SK-N-MC (cell line): ENCODE data around the gene PCP4L1.

ENCODE experiments used
- DNase-seq: peaks from one replicate; pipeline ENCODE4 v3.0.0-alpha.2; 2011; ENCODE audit warnings: low read depth, low spot score
- H3K27ac ChIP-seq: fragments of 200-600 bp; sonication (generic); 2 replicates; pipeline ENCODE4 v1.5.1; 2016; ENCODE audit warnings: mixed run types
- H3K36me3 ChIP-seq: fragments of 200-600 bp; sonication (generic); 2 replicates; pipeline ENCODE4 v1.6.1; 2017; ENCODE audit warnings: antibody characterized with exemption, low read length, mixed read lengths; ENCODE audit not compliant: insufficient read depth
- H3K4me3 ChIP-seq: fragments of 200-600 bp; sonication (generic); 2 replicates; pipeline ENCODE4 v1.5.1; 2016
- H3K9ac ChIP-seq: fragments of 200-600 bp; sonication (generic); 2 replicates; pipeline ENCODE4 v1.8.0; 2017; ENCODE audit warnings: mixed run types, mixed read lengths; ENCODE audit not compliant: insufficient read length
- H3K9me3 ChIP-seq: fragments of 200-600 bp; sonication (generic); 2 replicates; pipeline ENCODE4 v1.6.1; 2017; ENCODE audit warnings: low read depth, mild to moderate bottlenecking, antibody characterized with exemption, low read length, moderate library complexity, mixed read lengths
- EZH2 ChIP-seq: fragments of 200-600 bp; sonication (generic); IDR thresholded peaks from one replicate; pipeline ENCODE4 v1.6.1; 2017; ENCODE audit warnings: antibody characterized with exemption
- FOXP2 ChIP-seq: optimal IDR thresholded peaks from 2 replicates; pipeline ENCODE3; 2011; ENCODE audit warnings: mild to moderate bottlenecking, moderate library complexity; ENCODE audit not compliant: insufficient read depth; ENCODE audit errors: extremely low read length, control extremely low read depth
- POLR2AphosphoS5 ChIP-seq: IDR thresholded peaks from 2 replicates; pipeline ENCODE4 v1.6.1; 2012; ENCODE audit warnings: mild to moderate bottlenecking, low read depth, low read length, borderline replicate concordance

The PCP4L1 gene

GRCh38 chr1:161282991-161283390 is 24.4 kb downstream of the PCP4L1 start:
- no peak overlapping the region for H3K4me3 ChIP-seq
- no peak for DNase-seq
- no peaks in the 10 kb centered on the region for H3K9me3 ChIP-seq
- H3K9ac ChIP-seq = no peak overlapping the region
- H3K36me3 ChIP-seq = no peaks in the 10 kb centered on the region
- no peak for TF ChIP-seq POLR2AphosphoS5
- TF ChIP-seq EZH2 = no peak
- TF ChIP-seq FOXP2 = no peak
- H3K27ac ChIP-seq = no peak overlapping the region

- Histone ChIP-seq H3K36me3 (no peaks in the 10 kb centered on the region), H3K9ac (no peak overlapping the region), H3K27ac (no peak overlapping the region), H3K4me3 (no peak overlapping the region), H3K9me3 (no peaks in the 10 kb centered on the region)
- DNase-seq = no peak
- TF ChIP-seq EZH2 = no peak
- no peak for TF ChIP-seq FOXP2
- no peak for TF ChIP-seq POLR2AphosphoS5
Observed at GRCh38 chr1:161285113-161285512, 26.6 kb downstream of the PCP4L1 start.

- TF ChIP-seq FOXP2 = no peak
- no peak for TF ChIP-seq EZH2
- TF ChIP-seq POLR2AphosphoS5 = no peak
- no peak overlapping the region for H3K4me3 ChIP-seq
- no peak for DNase-seq
Observed at GRCh38 chr1:161285521-161285920, 27.0 kb downstream of the PCP4L1 start.

GRCh38 chr1:161287482-161288054 is 29.0 kb downstream of the PCP4L1 start:
- DNase-seq = no peak
- H3K9me3 ChIP-seq = no peaks in the 10 kb centered on the region
- TF ChIP-seq EZH2 (no peak), POLR2AphosphoS5 (no peak), FOXP2 (no peak)
- no peak overlapping the region for H3K4me3 ChIP-seq
- no peak overlapping the region for H3K9ac ChIP-seq
- H3K27ac ChIP-seq = no peak overlapping the region
- no peaks in the 10 kb centered on the region for H3K36me3 ChIP-seq

More at GRCh38 chr1:161285521-161285920, 27.0 kb downstream of the PCP4L1 start:
- no peak overlapping the region for H3K27ac ChIP-seq
- no peaks in the 10 kb centered on the region for H3K9me3 ChIP-seq
- no peaks in the 10 kb centered on the region for H3K36me3 ChIP-seq
- H3K9ac ChIP-seq = no peak overlapping the region

- no peak for TF ChIP-seq EZH2
- TF ChIP-seq POLR2AphosphoS5 = no peak
- TF ChIP-seq FOXP2 = no peak
- no peak overlapping the region for H3K9ac ChIP-seq
- no peak overlapping the region for H3K27ac ChIP-seq
Observed at GRCh38 chr1:161290779-161291178, 32.2 kb downstream of the PCP4L1 start.

GRCh38 chr1:161297415-161297814 is 38.9 kb downstream of the PCP4L1 start:
- no peak overlapping the region for H3K9ac ChIP-seq
- H3K27ac ChIP-seq = no peak overlapping the region
- no peak for DNase-seq
- TF ChIP-seq EZH2 (no peak), POLR2AphosphoS5 (no peak), FOXP2 (no peak)
- no peaks in the 10 kb centered on the region for H3K36me3 ChIP-seq
- H3K9me3 ChIP-seq = no peaks in the 10 kb centered on the region
- no peak overlapping the region for H3K4me3 ChIP-seq

More at GRCh38 chr1:161290779-161291178, 32.2 kb downstream of the PCP4L1 start:
- DNase-seq = no peak
- no peak overlapping the region for H3K4me3 ChIP-seq
- H3K9me3 ChIP-seq = no peaks in the 10 kb centered on the region
- H3K36me3 ChIP-seq = no peaks in the 10 kb centered on the region

- TF ChIP-seq EZH2 (no peak), FOXP2 (no peak), POLR2AphosphoS5 (no peak)
- Histone ChIP-seq H3K4me3 (no peak overlapping the region), H3K27ac (no peak overlapping the region), H3K36me3 (no peaks in the 10 kb centered on the region), H3K9me3 (no peaks in the 10 kb centered on the region), H3K9ac (no peak overlapping the region)
- no peak for DNase-seq
Observed at GRCh38 chr1:161298116-161298515, 39.6 kb downstream of the PCP4L1 start.

- Histone ChIP-seq H3K4me3 (no peak overlapping the region), H3K9me3 (no peaks in the 10 kb centered on the region), H3K9ac (no peak overlapping the region), H3K36me3 (no peaks in the 10 kb centered on the region), H3K27ac (no peak overlapping the region)
- no peak for TF ChIP-seq EZH2
- no peak for TF ChIP-seq POLR2AphosphoS5
- no peak for TF ChIP-seq FOXP2
- no peak for DNase-seq
Observed at GRCh38 chr1:161299347-161299746, 40.8 kb downstream of the PCP4L1 start.

GRCh38 chr1:161300478-161300877 is 41.9 kb downstream of the PCP4L1 start:
- DNase-seq = no peak
- Histone ChIP-seq H3K36me3 (no peaks in the 10 kb centered on the region), H3K9me3 (no peaks in the 10 kb centered on the region), H3K9ac (no peak overlapping the region), H3K27ac (no peak overlapping the region), H3K4me3 (no peak overlapping the region)
- TF ChIP-seq EZH2 (no peak), FOXP2 (no peak), POLR2AphosphoS5 (no peak)
